Tongue (tissue), 2 donors: ENCODE results near the gene IARS1. TPM values are rescaled to one million over a fixed set of nuclear protein-coding genes. Genes with fewer than 3 reads are reported as not detected.

Experiments used
- DNase-seq: peaks from one replicate; pipeline ENCODE4 v3.0.0-alpha.2; 2015
- total RNA-seq: library from RNA; depleted of rRNA; stranded (reverse); fragments of >200 nt; gene quantifications from one replicate; pipeline ENCODE4 v1.2.3, GENCODE V29; 2014

IARS1 gene
- total RNA-seq, result 132 TPM

DNA sequence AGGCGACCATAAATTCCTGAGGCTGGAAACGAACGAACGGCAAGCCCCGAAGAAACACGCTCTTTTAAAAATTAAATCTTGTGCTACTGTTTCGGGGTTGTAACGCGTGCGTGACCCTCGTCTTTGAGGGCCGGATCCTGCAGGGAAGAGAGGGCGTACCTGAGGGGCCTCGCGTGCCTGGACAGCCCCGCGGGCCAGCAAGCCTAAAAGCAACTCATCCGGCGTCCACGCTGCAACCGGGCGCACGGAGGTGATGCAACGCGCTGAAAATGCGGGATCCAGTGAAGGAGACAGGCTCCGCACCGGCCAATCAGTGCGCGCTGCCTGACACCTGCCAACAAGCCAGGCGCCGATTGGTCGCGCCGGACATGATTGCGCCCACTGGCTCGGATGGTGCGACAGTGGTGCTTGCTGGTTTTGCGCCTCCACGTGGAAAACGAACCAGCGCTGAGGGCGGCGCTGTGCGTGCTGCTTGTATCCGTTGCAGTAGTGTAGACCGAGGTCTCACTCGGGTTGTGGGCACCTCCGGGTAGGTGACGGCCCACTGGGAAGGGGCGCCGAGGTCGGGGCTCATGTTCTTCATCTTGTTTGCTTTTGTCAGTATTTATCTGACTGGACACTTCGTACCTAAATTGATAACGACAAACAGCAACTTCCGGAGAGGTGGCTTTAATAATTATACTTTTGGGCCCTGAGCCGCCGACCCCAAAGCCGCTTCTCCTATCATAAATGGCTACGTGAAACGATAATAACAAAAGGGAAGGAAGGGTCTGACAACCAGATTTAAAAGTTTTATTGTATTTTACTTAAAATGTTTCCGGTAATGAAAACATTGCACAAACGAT is at the start of gene IARS1:
Gene IARS1, minus strand, starts transcription at position 246 of the 845 bp plus-strand sequence. CDS start 4,278 bp downstream, outside the sequence.
- DNase-seq, result peak; percentile 99

DNA sequence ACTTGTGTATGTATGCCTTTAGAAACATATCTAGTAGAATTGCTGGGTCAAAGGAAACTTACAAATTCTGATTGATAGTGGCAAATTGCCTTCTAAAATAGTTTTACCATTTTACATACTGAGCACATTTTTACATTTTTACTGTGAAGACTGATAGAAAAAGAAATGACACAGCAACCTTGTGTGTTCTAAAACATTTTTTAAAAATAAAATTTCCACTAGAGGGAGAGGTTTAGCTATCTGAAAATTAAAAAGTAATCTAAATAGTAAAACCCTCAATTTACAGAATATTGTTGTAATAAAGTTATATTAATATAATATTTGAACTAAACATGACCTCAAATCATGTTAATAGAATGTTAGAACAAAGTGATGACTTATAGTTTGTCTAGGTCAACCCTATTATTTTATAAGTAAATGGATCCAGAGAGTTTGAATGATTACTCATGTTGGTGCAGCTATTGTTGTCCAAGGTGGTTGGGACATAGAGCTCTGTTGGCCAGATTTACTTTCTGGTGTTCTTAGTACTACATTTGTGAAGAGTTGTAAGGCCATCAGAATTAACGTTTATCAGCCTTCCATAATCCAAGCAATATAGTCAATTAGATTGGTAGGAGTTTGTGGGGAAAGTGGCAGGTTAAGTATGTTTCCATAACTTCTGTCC is 49.5 kb upstream of the IARS1 start:
- peak; percentile 20 for DNase-seq

DNA sequence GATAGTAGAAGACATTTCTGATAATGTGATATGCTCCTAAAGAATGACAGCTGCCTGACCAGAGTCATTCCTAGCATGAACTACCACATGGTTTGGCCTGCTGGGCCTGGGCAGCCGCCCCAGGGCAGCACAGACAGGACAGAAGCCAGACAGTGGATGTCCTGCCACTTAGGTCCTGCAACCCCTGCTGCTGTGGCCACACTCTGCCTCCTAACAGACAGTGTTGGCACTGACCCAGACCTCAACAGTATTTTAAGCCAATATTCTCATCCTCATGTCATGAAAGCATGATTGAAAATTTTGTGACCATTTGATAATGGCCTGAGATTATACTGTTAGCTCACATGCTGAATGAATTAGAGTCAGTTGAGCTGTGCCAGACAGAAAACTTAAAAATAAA is 48.1 kb upstream of the IARS1 start:
- no peak for DNase-seq

DNA sequence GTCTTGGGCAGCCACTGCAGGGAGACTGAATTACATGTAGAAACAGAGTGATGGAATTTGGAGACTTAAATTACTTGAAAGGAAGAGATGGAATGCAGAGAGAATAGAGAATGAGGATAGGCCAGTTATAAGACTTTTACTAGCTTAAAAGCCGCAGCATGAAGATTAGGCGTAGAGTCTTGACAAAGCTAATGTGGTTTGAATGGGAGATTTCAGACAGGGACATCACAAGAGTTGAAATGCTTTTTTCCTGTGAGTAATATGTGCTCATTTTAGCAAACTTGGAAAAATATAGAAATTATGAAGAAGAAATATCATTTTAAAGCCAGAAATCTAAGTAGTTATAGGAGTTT is 39.8 kb upstream of the IARS1 start:
- DNase-seq, result no peak

GRCh38 chr9:92332577-92333281 is 39.2 kb upstream of the IARS1 start:
- DNase-seq, result peak; percentile 23

GRCh38 chr9:92328225-92328624 is 34.7 kb upstream of the IARS1 start:
- peak; percentile 69 for DNase-seq

DNA sequence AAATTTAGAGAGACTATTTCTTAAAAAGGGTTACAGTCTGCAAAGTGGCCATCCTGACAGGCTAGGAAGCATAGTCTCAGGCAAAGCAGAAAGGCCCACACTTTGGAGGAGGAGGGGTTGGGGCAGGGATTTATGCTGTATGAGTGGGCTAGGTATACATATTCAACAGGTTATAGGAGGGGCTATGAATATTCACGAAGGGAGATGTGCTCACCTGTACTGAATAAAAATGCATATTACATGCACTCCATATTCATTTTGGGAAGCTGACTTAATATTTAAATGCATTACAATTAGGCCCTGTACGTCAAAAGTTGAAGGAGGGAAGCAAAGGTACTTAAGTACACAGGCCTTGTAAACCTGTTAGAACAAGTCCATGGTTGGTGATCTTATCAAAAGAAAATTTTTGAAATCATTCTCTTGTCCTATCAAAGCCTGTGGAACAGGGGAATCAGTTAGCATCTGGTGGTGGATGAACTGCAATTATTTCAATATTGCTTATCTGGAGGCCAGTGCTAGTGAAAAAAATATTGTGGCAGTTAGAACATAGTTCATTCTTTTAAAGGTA is 33.9 kb upstream of the IARS1 start:
- DNase-seq, result no peak

- no peak for DNase-seq
Observed at GRCh38 chr9:92325991-92326500, 32.5 kb upstream of the IARS1 start.

DNA sequence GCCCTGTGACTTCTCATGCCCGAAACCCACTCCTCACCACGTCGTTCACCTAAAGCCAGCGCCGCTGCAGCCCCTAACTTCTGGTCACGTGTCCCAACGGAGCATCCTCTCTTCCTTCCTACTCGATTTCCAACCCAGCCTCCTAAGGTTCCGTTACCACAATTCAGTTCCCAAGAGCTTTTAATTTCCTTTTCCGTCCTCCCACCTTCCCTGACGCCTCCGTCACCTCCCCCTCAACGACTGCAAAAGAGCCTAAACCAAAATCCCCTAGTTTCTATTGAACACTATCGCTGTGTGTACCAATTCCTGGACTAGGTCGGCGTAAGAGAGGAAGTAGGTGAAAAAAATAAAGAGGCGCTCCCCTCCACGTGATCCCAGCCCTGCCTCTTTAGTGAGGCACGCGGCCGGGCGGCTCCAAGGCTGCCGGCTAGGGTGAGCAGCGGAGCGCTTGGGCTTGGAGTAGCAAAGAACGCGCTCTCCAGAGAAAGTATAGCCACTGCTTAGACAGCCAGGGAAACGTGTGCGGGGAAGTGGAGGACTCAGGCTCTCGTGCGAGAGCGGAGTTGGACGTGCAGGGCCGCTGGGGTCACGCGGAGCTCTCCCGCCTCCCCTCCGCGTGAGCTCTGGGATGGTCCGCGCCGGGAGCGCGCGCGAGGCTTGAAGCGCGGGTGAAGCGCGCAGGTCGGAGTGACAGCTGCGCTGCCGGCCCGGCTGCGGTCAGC is 31.9 kb upstream of the IARS1 start, which contains the start of the genes CENPP and NOL8:
Gene CENPP, plus strand, starts transcription at position 685 of the 722 bp plus-strand sequence.
Gene NOL8, minus strand, starts transcription at position 82 of the 722 bp plus-strand sequence. CDS start 1,189 bp downstream, outside the sequence.
- DNase-seq, result peak; percentile 96

- DNase-seq, result no peak
Observed at GRCh38 chr9:92324889-92325268, 31.4 kb upstream of the IARS1 start.

DNA sequence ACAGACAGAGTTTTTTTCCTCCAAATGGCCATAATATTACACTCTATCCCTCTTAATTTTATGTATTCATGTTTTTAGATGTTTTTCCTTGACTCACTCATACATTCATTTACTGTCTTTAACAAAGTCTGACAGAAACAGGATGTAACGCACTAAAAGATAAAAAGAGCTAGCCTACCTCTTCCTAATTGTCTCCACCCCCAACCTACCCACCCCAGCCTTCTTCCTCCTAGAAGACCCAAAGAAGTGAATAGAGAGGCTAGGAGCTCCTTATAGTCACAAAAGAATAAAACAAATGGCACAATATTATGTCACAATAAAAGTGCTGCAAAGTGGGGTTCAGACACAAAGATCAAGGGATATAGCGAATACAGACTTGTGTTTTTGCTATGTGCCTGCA is 30.9 kb upstream of the IARS1 start:
- DNase-seq, result no peak

DNA sequence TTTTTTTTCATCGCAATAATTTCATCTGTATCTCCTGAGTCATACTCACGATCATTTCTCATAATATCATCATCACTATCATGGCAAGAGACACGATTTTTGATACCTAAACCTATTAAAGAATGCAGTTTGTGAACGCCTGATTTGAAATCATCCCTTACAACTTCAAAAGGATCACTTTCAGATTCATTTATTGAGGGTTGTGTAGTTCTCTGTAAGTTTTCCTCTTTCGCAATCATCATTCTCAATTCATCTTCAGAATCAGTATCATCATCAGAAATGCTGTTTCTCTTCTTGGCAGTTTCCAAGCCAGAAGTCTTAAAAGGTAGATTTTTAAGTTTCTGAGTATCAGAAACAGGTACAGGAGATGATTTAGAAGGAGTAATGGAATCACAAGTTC is 22.0 kb upstream of the IARS1 start:
- DNase-seq, result no peak

DNA sequence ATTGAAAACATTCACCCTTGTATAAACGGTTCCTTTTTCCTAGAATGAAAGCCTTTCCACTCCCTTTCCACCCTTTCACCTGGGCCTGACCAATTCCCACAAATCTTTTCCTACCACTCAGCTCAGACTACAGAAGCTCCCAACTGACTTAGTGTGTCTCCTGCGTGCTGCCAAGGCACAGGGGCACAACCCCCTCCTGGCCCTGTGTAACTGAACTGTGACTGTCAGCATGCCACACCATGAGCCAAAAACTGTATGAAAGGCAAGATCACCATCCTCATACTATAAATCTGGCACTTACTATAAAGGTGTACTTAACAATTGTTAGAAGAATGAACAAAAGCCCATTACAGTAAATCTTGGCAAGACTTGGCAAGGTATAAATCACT is 20.1 kb upstream of the IARS1 start:
- no peak for DNase-seq

GRCh38 chr9:92312887-92313623 is 19.6 kb upstream of the IARS1 start:
- DNase-seq, result no peak

DNA sequence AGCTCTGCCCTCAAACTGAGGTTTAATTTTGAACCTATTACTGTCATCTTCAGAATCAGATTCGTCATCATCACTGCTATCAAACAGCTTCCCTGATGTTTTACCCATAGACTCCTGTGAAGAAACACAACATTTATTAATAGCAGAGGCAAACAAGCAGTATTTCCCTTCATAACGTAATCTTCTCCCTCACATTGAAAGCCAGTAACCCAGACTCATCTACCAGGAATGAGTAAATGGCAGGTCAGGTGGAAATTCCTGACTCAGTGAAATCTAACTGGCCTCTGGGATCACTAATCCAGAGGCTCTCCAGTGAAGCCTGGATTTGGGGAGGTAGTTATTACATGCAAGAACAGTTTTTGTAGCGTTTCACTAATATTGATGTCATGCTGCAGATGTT is 17.1 kb upstream of the IARS1 start:
- no peak for DNase-seq

GRCh38 chr9:92308893-92309292 is 15.4 kb upstream of the IARS1 start:
- no peak for DNase-seq

DNA sequence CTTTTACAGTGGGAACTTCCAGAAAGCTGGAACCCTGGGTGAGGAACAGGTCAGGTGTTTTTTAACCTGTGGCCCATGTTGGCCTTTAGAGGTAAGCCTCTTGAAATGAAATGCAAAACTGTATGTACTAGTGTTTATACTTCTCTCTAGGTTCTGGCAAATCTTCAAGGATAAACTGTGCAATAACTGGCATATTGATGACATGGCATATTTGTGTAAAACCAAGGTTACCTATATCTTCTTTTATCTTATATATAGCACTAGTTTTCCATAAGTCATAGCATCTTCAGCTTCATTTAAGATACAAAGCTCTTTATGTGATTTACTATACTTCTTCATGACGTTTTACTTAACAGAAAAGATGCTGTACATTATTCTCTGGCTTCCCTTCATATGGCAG is 7.4 kb upstream of the IARS1 start:
- DNase-seq, result no peak

GRCh38 chr9:92299116-92299515 is 5.6 kb upstream of the IARS1 start:
- DNase-seq, result no peak

DNA sequence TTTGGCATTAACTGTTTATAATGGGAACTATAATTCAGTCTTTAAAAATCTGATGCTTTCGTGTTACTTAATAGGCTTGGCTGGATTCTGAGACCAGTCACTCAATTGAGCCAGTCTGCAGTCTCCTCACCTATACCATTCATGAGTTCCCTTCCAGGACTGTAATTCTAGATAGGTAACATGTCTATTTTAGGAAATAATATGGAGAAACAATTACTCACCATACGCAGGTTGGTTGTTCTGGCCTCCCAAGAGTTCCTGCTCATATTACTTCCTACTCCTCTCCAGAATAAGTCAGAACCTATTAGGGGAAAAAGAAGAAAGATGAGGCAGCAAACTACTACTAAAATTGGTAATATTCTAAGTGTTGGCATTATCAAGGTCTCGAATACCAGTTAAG is 4.5 kb upstream of the IARS1 start:
- DNase-seq, result no peak

DNA sequence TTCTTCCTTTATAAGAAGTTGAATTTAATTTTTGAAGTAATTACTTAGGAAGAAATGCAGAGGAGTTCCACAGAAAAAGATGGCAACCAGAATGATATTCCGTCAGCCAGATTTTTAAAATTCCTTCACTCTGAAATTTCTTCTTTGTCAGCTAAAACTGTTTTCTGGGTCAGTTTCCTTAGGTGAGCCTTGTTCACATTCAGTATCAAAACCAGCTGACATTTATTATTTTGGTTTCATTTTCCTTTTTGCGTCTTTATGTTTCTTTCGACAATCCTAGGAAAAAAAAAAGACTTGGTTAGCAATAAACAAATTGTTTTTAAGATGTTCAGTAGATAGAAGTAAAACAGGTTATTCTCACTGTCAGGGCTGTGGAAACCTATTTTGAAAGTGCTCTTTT is 4.1 kb upstream of the IARS1 start:
- DNase-seq, result no peak

DNA sequence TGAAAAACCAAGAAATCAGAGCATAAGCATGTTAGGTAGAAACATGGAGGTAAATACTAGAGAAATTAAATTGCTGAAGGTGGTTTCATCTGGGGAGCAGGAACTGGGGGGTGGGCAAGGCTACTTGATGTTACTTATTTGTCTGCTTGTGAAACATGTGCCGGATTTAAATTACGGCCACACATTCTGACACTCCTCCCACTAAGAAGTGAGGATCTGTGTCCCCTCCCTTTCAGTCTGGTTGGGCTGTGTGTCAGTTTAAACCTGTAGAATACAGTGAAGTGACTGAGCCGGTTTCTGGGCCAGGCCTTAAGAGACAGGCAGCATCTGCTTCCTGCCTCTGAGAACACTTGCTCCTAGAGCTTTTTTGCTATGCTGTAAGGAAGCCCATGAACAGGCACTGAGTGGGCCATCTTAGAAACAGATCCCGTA is 2.3 kb upstream of the IARS1 start:
- peak; percentile 8 for DNase-seq
